PC-9 (cell line): ENCODE results near the gene TMEM135.

Source experiments
- CTCF ChIP-seq: fragments of 200-600 bp; sonication (generic); conservative IDR thresholded peaks from 2 replicates; pipeline ENCODE4 v1.6.1; 2017; ENCODE audit warnings: mixed run types, antibody characterized with exemption, mild to moderate bottlenecking, moderate library complexity
- EZH2 ChIP-seq: fragments of 200-600 bp; sonication (generic); IDR thresholded peaks from 2 replicates; pipeline ENCODE4 v1.8.0; 2017; ENCODE audit warnings: antibody characterized with exemption, low read depth

- no peak for TF ChIP-seq CTCF
- TF ChIP-seq EZH2 = no peak
Measured at GRCh38 chr11:87329172-87329571, 291.4 kb downstream of the TMEM135 start.
